H1 (cell line): ENCODE measurements around the gene LRRC8D. TPM values are rescaled to one million over a fixed set of nuclear protein-coding genes. Genes with fewer than 3 reads are reported as not detected.

Experiments used
- CTCF ChIA-PET: fragments of 300-600 bp; sonication (Branson Sonifier 250); formaldehyde crosslinking; loops from one replicate; lab custom pipeline; 2021; ENCODE audit not compliant: partially characterized antibody; lab: Charles Lee
- POLR2A ChIA-PET: fragments of 300-600 bp; sonication (Branson Sonifier 250); formaldehyde crosslinking; loops from one replicate; lab custom pipeline; 2021; ENCODE audit warnings: inconsistent platforms; ENCODE audit not compliant: partially characterized antibody; lab: Charles Lee
- DNase-seq, 2 experiments: peaks; one replicate each; pipeline versions ENCODE4 v3.0.0 to v3.0.0-alpha.2; 2010 to 2022; ENCODE audit warnings: low spot score in 2 of 2, low read depth in 1 of 2, mixed read lengths in 1 of 2
- FAIRE-seq: peaks from 2 replicates; lab custom pipeline; 2011; peaks lifted over from hg19 to GRCh38; lab: Jason Lieb, UNC
- H2AFZ ChIP-seq: 2 replicates; pipeline ENCODE4 v1.8.1; 2012; ENCODE audit warnings: low read length, inconsistent platforms
- H2AK5ac ChIP-seq: 2 replicates; pipeline ENCODE4 v1.6.1; 2013; ENCODE audit warnings: low read depth, low read length
- H2BK120ac ChIP-seq: replicated peaks from 2 replicates; pipeline ENCODE3; 2013; ENCODE audit warnings: low read depth, low read length, inconsistent platforms
- H2BK12ac ChIP-seq: 2 replicates; pipeline ENCODE4 v1.6.1; 2013; ENCODE audit warnings: low read depth, low read length
- H2BK15ac ChIP-seq: 2 replicates; pipeline ENCODE4 v1.6.1; 2013; ENCODE audit warnings: low read length
- H2BK20ac ChIP-seq: 2 replicates; pipeline ENCODE4 v1.6.1; 2013; ENCODE audit warnings: low read length
- H2BK5ac ChIP-seq: 2 replicates; pipeline ENCODE4 v1.6.1; 2013; ENCODE audit warnings: low read depth, low read length
- H3K14ac ChIP-seq: 2 replicates; pipeline ENCODE4 v1.6.1; 2013; ENCODE audit warnings: inconsistent platforms; ENCODE audit not compliant: insufficient read length
- H3K18ac ChIP-seq: 2 replicates; pipeline ENCODE4 v1.6.1; 2013; ENCODE audit warnings: low read length; ENCODE audit errors: extremely low read depth
- H3K23ac ChIP-seq: 2 replicates; pipeline ENCODE4 v1.6.1; 2013; ENCODE audit warnings: inconsistent platforms; ENCODE audit not compliant: insufficient read length
- H3K23me2 ChIP-seq: 2 replicates; pipeline ENCODE4 v1.6.1; 2013; ENCODE audit warnings: low read depth, low read length
- H3K27ac ChIP-seq: 2 replicates; pipeline ENCODE4 v1.6.1; 2011; ENCODE audit warnings: low read depth, low read length, inconsistent platforms
- H3K27me3 ChIP-seq, 4 experiments: replicated peaks in 1 of 4; 1 replicate in 1 of 4; 2 replicates in 3 of 4; pipeline versions ENCODE4 v1.6.1 to v1.8.1; 2011 to 2013; ENCODE audit warnings: low read length in 3 of 4, mild to moderate bottlenecking in 3 of 4, inconsistent platforms in 2 of 4, mixed read lengths in 2 of 4, moderate library complexity in 1 of 4; ENCODE audit not compliant: control insufficient read depth in 3 of 4, insufficient read depth in 3 of 4; ENCODE audit errors: extremely low read depth in 1 of 4
- H3K36me3 ChIP-seq, 4 experiments: 2 replicates each; pipeline versions ENCODE4 v1.6.1 to v1.8.1; 2011 to 2013; ENCODE audit warnings: mild to moderate bottlenecking in 4 of 4, low read length in 3 of 4, moderate library complexity in 2 of 4, control low read depth in 1 of 4, inconsistent platforms in 1 of 4; ENCODE audit not compliant: insufficient read depth in 4 of 4, control insufficient read depth in 2 of 4
- H3K4ac ChIP-seq: replicated peaks from 2 replicates; pipeline ENCODE3; 2013; ENCODE audit warnings: low read length, low read depth, mixed read lengths, inconsistent platforms; ENCODE audit not compliant: insufficient read length
- H3K4me1 ChIP-seq, 4 experiments: replicated peaks in 1 of 4; 1 replicate in 1 of 4; 2 replicates in 3 of 4; pipeline versions ENCODE4 v1.6.1 to v1.8.1; 2011 to 2013; ENCODE audit warnings: low read length in 3 of 4, inconsistent platforms in 2 of 4, mixed read lengths in 1 of 4; ENCODE audit not compliant: insufficient read depth in 4 of 4, control insufficient read depth in 3 of 4
- H3K4me2 ChIP-seq, 2 experiments: 2 replicates each; pipeline versions ENCODE4 v1.6.1 to v1.8.1; 2011 to 2013; ENCODE audit warnings: low read depth in 2 of 2, low read length in 2 of 2, control low read depth in 1 of 2, inconsistent platforms in 1 of 2, mild to moderate bottlenecking in 1 of 2; ENCODE audit not compliant: insufficient read depth in 1 of 2
- H3K4me3 ChIP-seq, 4 experiments: fragments of 200-600, 300-600 bp in 1 of 4; sonication (generic), shearing (Covaris generic), sonication (Bioruptor Twin) in 1 of 4; 2 replicates each; pipeline versions ENCODE4 v1.5.1 to v1.8.1; 2011 to 2016; ENCODE audit warnings: low read length in 4 of 4, low read depth in 3 of 4, control low read depth in 2 of 4, inconsistent platforms in 2 of 4, mild to moderate bottlenecking in 2 of 4, mixed read lengths in 1 of 4, moderate library complexity in 1 of 4; ENCODE audit not compliant: insufficient read depth in 2 of 4; ENCODE audit errors: extremely low read depth in 1 of 4
- H3K56ac ChIP-seq: replicated peaks from 2 replicates; pipeline ENCODE3; 2013; ENCODE audit warnings: low read depth, mild to moderate bottlenecking, mixed read lengths, low read length, inconsistent platforms; ENCODE audit not compliant: insufficient read length
- H3K79me1 ChIP-seq: 2 replicates; pipeline ENCODE4 v1.6.1; 2013; ENCODE audit warnings: low read depth, low read length, control low read depth
- H3K79me2 ChIP-seq, 2 experiments: 2 replicates each; pipeline versions ENCODE4 v1.6.1 to v1.8.1; 2012 to 2013; ENCODE audit warnings: low read length in 2 of 2, mild to moderate bottlenecking in 2 of 2, inconsistent platforms in 1 of 2; ENCODE audit not compliant: insufficient read depth in 2 of 2, control insufficient read depth in 1 of 2
- H3K9ac ChIP-seq, 4 experiments: replicated peaks in 1 of 4; 1 replicate in 1 of 4; 2 replicates in 3 of 4; pipeline versions ENCODE4 v1.6.1 to v1.8.1; 2011 to 2013; ENCODE audit warnings: low read depth in 3 of 4, low read length in 3 of 4, control low read depth in 2 of 4, mild to moderate bottlenecking in 2 of 4, moderate library complexity in 2 of 4, inconsistent platforms in 1 of 4; ENCODE audit errors: extremely low read depth in 1 of 4
- H3K9me3 ChIP-seq, 2 experiments: 2 replicates each; pipeline versions ENCODE4 v1.6.1 to v1.8.1; 2012 to 2013; ENCODE audit warnings: mild to moderate bottlenecking in 2 of 2, moderate library complexity in 2 of 2, control low read depth in 1 of 2, inconsistent platforms in 1 of 2, low read depth in 1 of 2, low read length in 1 of 2, mixed read lengths in 1 of 2; ENCODE audit not compliant: insufficient read depth in 2 of 2
- H4K20me1 ChIP-seq, 2 experiments: replicated peaks in 1 of 2; 2 replicates each; pipeline versions ENCODE3 to v1.8.1; 2011 to 2013; ENCODE audit warnings: inconsistent platforms in 2 of 2, low read length in 2 of 2, mild to moderate bottlenecking in 1 of 2; ENCODE audit not compliant: insufficient read depth in 2 of 2, control insufficient read depth in 1 of 2
- H4K5ac ChIP-seq: 2 replicates; pipeline ENCODE4 v1.6.1; 2013; ENCODE audit warnings: low read length, low read depth, mixed read lengths, inconsistent platforms; ENCODE audit not compliant: insufficient read length
- H4K8ac ChIP-seq: 2 replicates; pipeline ENCODE4 v1.8.0; 2013; ENCODE audit warnings: mild to moderate bottlenecking, moderate library complexity, low read length, inconsistent platforms; ENCODE audit not compliant: insufficient read depth; ENCODE audit errors: extremely low read depth
- H4K91ac ChIP-seq: replicated peaks from 2 replicates; pipeline ENCODE3; 2013; ENCODE audit warnings: low read length, mixed read lengths, inconsistent platforms; ENCODE audit not compliant: insufficient read length
- MAFK ChIP-seq: IDR thresholded peaks from 2 replicates; pipeline ENCODE4 v1.6.1; 2012; ENCODE audit warnings: low read depth, mild to moderate bottlenecking, improper control_type of control experiment, low read length
- RXRA ChIP-seq: IDR thresholded peaks from 2 replicates; pipeline ENCODE4 v1.6.1; 2011; ENCODE audit warnings: low read depth, mild to moderate bottlenecking, low read length, moderate library complexity; ENCODE audit not compliant: insufficient read depth
- TBP ChIP-seq: IDR thresholded peaks from 2 replicates; pipeline ENCODE4 v1.6.1; 2011; ENCODE audit warnings: low read depth, low read length, improper control_type of control experiment
- WGBS, 2 experiments: shearing (Covaris generic) in 1 of 2; methylation state at CpG; one replicate each; pipeline versions ENCODE4 v1.1.6 to v1.1.7; 2013 to 2015; ENCODE audit warnings: low lambda C conversion rate in 2 of 2, mixed read lengths in 2 of 2, inconsistent platforms in 1 of 2, low coverage in 1 of 2, missing lambda C conversion rate in 1 of 2; ENCODE audit not compliant: insufficient replicate concordance in 2 of 2, insufficient coverage in 1 of 2, insufficient read length in 1 of 2; ENCODE audit errors: extremely low coverage in 1 of 2, missing lambda C conversion rate in 1 of 2; 5-methylcytosine and 5-hydroxymethylcytosine counted together
- polyA plus RNA-seq, 7 experiments: library from polyadenylated mRNA; depleted of rRNA in 3 of 7; stranded (reverse) in 5 of 7; unstranded in 2 of 7; fragments of >200 nt in 5 of 7; fragments of 200-250 nt in 2 of 7; gene quantifications; 1 replicate in 5 of 7; 2 replicates in 1 of 7; 4 replicates in 1 of 7; pipeline versions ENCODE4 v1.2.1 to v1.2.3, GENCODE V29; 2011 to 2013; ENCODE audit warnings: missing spikeins in 2 of 7, mixed read lengths in 2 of 7
- total RNA-seq: library from RNA; stranded (reverse); fragmentation: NEBNext Ultra II Directional; extraction: Animal tissue kit (Norgen Biotek cat#: 25700); gene quantifications from 2 replicates; pipeline ENCODE4 v1.2.1, GENCODE V29; 2021

LRRC8D gene
- total and polyA plus RNA-seq, 2 of the 8 experiments (the other 6 are each of a cell fraction or from before 2014, with no cell fraction given): 42.0 to 58.5 TPM

- H3K4me2 ChIP-seq: no peak overlapping the region
- H3K23ac ChIP-seq: no peak overlapping the region
- WGBS, 2 experiments: 90% methylated on average over 4 of the region's 4 CpGs; no CpG with 5 or more reads in 1 of the 2 experiments
- TF ChIP-seq RXRA: no peak
- TF ChIP-seq MAFK: no peak
- TF ChIP-seq TBP: no peak
- H2BK20ac ChIP-seq: no peak overlapping the region
- peaks cover 0 to 14% of the 10 kb centered on the region in 2 experiments; a peak in 1 of 4 replicates for H3K79me2 ChIP-seq
- no peak overlapping the region for H4K8ac ChIP-seq
- peaks cover 3% of the 10 kb centered on the region; the same call in 1 of the 2 replicates for H3K79me1 ChIP-seq
- H3K4me1 ChIP-seq: peaks cover 0 to 7% (median 2%) of the 10 kb centered on the region in 4 experiments; a peak in 2 of 7 replicates
- no peak overlapping the region for H2BK120ac ChIP-seq
- H4K20me1 ChIP-seq: peaks cover 0 to 5% of the 10 kb centered on the region in 2 experiments
- no peaks in the 10 kb centered on the region for H3K23me2 ChIP-seq
- no peak overlapping the region for H3K56ac ChIP-seq
- POLR2A ChIA-PET: interaction anchor here (1.0 kb wide), 2 partner anchors 11 to 13 kb away, joined by 3 read pairs; no protein-coding TSS in a partner anchor
- no peak overlapping the region for H3K18ac ChIP-seq
- CTCF ChIA-PET: no interaction called here
- H2AK5ac ChIP-seq: no peak overlapping the region
- no peak overlapping the region for H2AFZ ChIP-seq
- H2BK5ac ChIP-seq: no peak overlapping the region
- no peak overlapping the region for H3K14ac ChIP-seq
- H4K91ac ChIP-seq: no peak overlapping the region
- FAIRE-seq: no peak
- H3K27me3 ChIP-seq: no peaks in the 10 kb centered on the region
- H2BK15ac ChIP-seq: no peak overlapping the region
- no peak overlapping the region for H3K27ac ChIP-seq
- H3K9me3 ChIP-seq: no peaks in the 10 kb centered on the region
- H4K5ac ChIP-seq: no peak overlapping the region
- no peak overlapping the region for H2BK12ac ChIP-seq
- peaks cover 0 to 11% (median 3%) of the 10 kb centered on the region in 4 experiments; a peak in 4 of 8 replicates for H3K36me3 ChIP-seq
- no peak overlapping the region for H3K4ac ChIP-seq
- H3K4me3 ChIP-seq: no peak overlapping the region
- DNase-seq: no peak
- no peak overlapping the region for H3K9ac ChIP-seq
Observed at GRCh38 chr1:89865498-89866382, 44.9 kb downstream of the LRRC8D start.
